Astrocyte of the cerebellum (primary cell): ENCODE results near the gene LIMD2.
A peak's percentile ranks its signal among the peaks of the same experiment; 100 is the strongest.

Source experiments
- DNase-seq: peaks from one replicate; pipeline ENCODE4 v3.0.0-alpha.2; 2011; ENCODE audit warnings: low read depth
- H3K4me3 ChIP-seq: 2 replicates; pipeline ENCODE4 v1.5.1; 2011; ENCODE audit warnings: mild to moderate bottlenecking, low read depth, low read length, moderate library complexity
- in situ Hi-C: cut with HindIII; loops from 2 replicates; pipeline ENCODE4 v1.10.0; 2017; ENCODE audit warnings: low sequenced_read_pairs
- TF ChIP-seq, protein P1 (sequence below): IDR thresholded peaks from 2 replicates; pipeline ENCODE4 v1.5.1; 2012; ENCODE audit warnings: low read length, low read depth, moderate library complexity, mild to moderate bottlenecking; ENCODE audit errors: missing control alignments

The LIMD2 gene

GRCh38 chr17:63657786-63658185 is 42.1 kb downstream of the LIMD2 start:
- no peak for DNase-seq
- no peak overlapping the region for H3K4me3 ChIP-seq
- in situ Hi-C loops, result no loop called here
- TF ChIP-seq, protein P1, sequence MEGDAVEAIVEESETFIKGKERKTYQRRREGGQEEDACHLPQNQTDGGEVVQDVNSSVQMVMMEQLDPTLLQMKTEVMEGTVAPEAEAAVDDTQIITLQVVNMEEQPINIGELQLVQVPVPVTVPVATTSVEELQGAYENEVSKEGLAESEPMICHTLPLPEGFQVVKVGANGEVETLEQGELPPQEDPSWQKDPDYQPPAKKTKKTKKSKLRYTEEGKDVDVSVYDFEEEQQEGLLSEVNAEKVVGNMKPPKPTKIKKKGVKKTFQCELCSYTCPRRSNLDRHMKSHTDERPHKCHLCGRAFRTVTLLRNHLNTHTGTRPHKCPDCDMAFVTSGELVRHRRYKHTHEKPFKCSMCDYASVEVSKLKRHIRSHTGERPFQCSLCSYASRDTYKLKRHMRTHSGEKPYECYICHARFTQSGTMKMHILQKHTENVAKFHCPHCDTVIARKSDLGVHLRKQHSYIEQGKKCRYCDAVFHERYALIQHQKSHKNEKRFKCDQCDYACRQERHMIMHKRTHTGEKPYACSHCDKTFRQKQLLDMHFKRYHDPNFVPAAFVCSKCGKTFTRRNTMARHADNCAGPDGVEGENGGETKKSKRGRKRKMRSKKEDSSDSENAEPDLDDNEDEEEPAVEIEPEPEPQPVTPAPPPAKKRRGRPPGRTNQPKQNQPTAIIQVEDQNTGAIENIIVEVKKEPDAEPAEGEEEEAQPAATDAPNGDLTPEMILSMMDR, result no peak

- no peak overlapping the region for H3K4me3 ChIP-seq
- TF ChIP-seq, protein P1, result no peak
- in situ Hi-C loops, result no loop called here
- no peak for DNase-seq
These were observed 46.9 kb downstream of the LIMD2 start for GRCh38 chr17:63653050-63653449.

GRCh38 chr17:63652106-63652505 is 47.8 kb downstream of the LIMD2 start:
- no peak overlapping the region for H3K4me3 ChIP-seq
- TF ChIP-seq, protein P1, result no peak
- no peak for DNase-seq
- in situ Hi-C loops, result no loop called here

DNA sequence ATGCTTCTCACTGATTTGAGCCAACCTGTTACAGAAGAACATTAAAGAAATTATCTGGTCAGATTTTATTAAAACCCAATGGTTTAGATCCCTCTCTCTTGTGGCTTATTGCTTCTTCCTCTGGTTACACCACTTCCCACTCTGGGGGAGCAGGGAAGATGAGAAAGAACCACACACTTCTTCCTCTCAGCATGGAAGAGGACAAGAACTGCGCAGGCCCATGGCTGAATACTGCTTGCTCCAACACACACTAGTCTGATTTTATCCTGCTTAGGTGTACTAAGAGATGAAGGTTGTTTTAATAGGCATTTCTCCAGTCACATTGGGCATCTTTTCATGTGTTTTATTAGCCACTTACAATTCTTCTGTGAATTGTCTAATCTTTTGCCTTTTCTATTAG is 50.1 kb downstream of the LIMD2 start:
- DNase-seq, result no peak
- in situ Hi-C loops, result no loop called here
- H3K4me3 ChIP-seq, result no peak overlapping the region
- TF ChIP-seq, protein P1, result no peak

GRCh38 chr17:63647936-63648335 is 52.0 kb downstream of the LIMD2 start:
- TF ChIP-seq, protein P1, result no peak
- peak; percentile 46 for DNase-seq
- in situ Hi-C loops, result no loop called here
- no peak overlapping the region for H3K4me3 ChIP-seq

- in situ Hi-C loops, result no loop called here
- no peak overlapping the region for H3K4me3 ChIP-seq
- peak; percentile 97 for DNase-seq
- TF ChIP-seq, protein P1, result no peak
These were observed 52.7 kb downstream of the LIMD2 start for GRCh38 chr17:63647065-63647725.

GRCh38 chr17:63646488-63646806 is 53.5 kb downstream of the LIMD2 start:
- no peak for DNase-seq
- no peak overlapping the region for H3K4me3 ChIP-seq
- in situ Hi-C loops, result no loop called here
- TF ChIP-seq, protein P1, result no peak
